GM18502 (cell line): ENCODE measurements around the gene SERPINA6.
"Not testable (repeated sequence)": the region's sequence is repeated elsewhere in the genome, so short reads cannot be mapped to it uniquely, and the experiment has no call there.

ENCODE experiments used
- ATAC-seq: cut with Tn5 transposase; IDR thresholded peaks from one replicate; pipeline ENCODE4 v1.9.1; 2021; ENCODE audit warnings: mild to moderate bottlenecking; ENCODE audit not compliant: unreplicated experiment, poor library complexity

The SERPINA6 gene

GRCh38 chr14:94295360-94296180 is 27.6 kb downstream of the SERPINA6 start:
- ATAC-seq, result no peak

- ATAC-seq, result no peak
These were observed 29.6 kb downstream of the SERPINA6 start for GRCh38 chr14:94293578-94293924.

GRCh38 chr14:94292872-94293577 is 30.1 kb downstream of the SERPINA6 start, which contains the start of gene SERPINA10:
SERPINA10 (minus strand) TSS chr14:94293268; CDS start chr14:94290593, 2,675 bp downstream.
- no peak for ATAC-seq

- ATAC-seq, result no peak
These were observed 30.6 kb downstream of the SERPINA6 start for GRCh38 chr14:94292526-94292871.

GRCh38 chr14:94291906-94292525 is 31.1 kb downstream of the SERPINA6 start:
- ATAC-seq, result no peak

- ATAC-seq, result no peak
These were observed 31.8 kb downstream of the SERPINA6 start for GRCh38 chr14:94291159-94291905.

- no peak for ATAC-seq
These were observed 32.9 kb downstream of the SERPINA6 start for GRCh38 chr14:94290197-94290596.

- no peak for ATAC-seq
These were observed 34.3 kb downstream of the SERPINA6 start for GRCh38 chr14:94288610-94289465.

- ATAC-seq, result no peak
These were observed 38.0 kb downstream of the SERPINA6 start for GRCh38 chr14:94285158-94285557.

- no peak for ATAC-seq
These were observed 38.9 kb downstream of the SERPINA6 start for GRCh38 chr14:94284221-94284620.

- ATAC-seq, result no peak
These were observed 40.0 kb downstream of the SERPINA6 start for GRCh38 chr14:94282991-94283723.

GRCh38 chr14:94278731-94279130 is 44.4 kb downstream of the SERPINA6 start:
- ATAC-seq, result no peak

GRCh38 chr14:94276898-94277561 is 46.1 kb downstream of the SERPINA6 start:
- not testable (repeated sequence) for ATAC-seq

GRCh38 chr14:94269156-94269555 is 54.0 kb downstream of the SERPINA6 start:
- no peak for ATAC-seq

- not testable (repeated sequence) for ATAC-seq
These were observed 54.6 kb downstream of the SERPINA6 start for GRCh38 chr14:94268582-94268981.

- no peak for ATAC-seq
These were observed 55.8 kb downstream of the SERPINA6 start for GRCh38 chr14:94267352-94267751.

GRCh38 chr14:94264195-94264594 is 58.9 kb downstream of the SERPINA6 start:
- not testable (repeated sequence) for ATAC-seq
